ENCODE results near the gene PLSCR5.

The PLSCR5 gene

GRCh38 chr3:146546366-146546965 lies 58.7 kb downstream of the PLSCR5 start:
- intact Hi-C loops (cut with DNase I): no loop called here
- no peak for DNase-seq

- intact Hi-C loops (cut with DNase I): no loop called here
- DNase-seq: no peak
Observed at GRCh38 chr3:146544929-146545528, 60.1 kb downstream of the PLSCR5 start.

- intact Hi-C loops (cut with DNase I): no loop called here
Observed at GRCh38 chr3:146544002-146544928, 60.9 kb downstream of the PLSCR5 start, which contains the start of gene PLSCR1. Gene PLSCR1, minus strand, starts transcription at chr3:146544607. Its CDS starts 8,055 bp downstream, at chr3:146536552.

DNA sequence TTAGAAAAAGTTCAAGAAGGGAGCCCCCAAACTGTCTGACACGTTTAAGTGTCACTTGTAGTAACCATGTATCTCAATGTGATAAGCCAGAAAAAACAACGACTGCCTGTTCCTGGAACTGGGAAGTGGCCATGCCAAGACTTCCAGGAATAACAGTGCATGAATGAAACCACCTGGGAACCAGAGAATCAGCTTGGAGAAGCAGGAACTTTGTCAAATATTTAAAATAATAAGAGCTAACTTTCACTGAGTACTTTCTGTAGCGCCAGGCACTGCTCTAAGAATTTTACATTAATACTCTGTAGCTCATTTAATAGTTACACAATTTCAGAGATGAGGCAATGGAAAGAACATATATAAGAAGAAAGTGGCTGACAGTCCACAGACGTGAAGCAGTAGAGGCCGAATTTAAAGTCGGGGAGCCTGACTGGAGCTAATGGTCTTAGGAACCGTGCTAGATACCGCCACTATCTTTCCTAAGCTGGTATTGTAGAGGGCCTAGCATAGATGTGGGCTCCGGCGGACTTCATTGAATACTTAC lies 61.6 kb downstream of the PLSCR5 start:
- DNase-seq: peak in 1 of 10 donors; percentile 47
- intact Hi-C loops (cut with DNase I): no loop called here

More at GRCh38 chr3:146544002-146544928, 60.9 kb downstream of the PLSCR5 start, which contains the start of gene PLSCR1:
- peak; percentile 28 to 95 (median 62) for DNase-seq

GRCh38 chr3:146542978-146543377 lies 62.2 kb downstream of the PLSCR5 start:
- intact Hi-C loops (cut with DNase I): no loop called here
- no peak for DNase-seq

DNA sequence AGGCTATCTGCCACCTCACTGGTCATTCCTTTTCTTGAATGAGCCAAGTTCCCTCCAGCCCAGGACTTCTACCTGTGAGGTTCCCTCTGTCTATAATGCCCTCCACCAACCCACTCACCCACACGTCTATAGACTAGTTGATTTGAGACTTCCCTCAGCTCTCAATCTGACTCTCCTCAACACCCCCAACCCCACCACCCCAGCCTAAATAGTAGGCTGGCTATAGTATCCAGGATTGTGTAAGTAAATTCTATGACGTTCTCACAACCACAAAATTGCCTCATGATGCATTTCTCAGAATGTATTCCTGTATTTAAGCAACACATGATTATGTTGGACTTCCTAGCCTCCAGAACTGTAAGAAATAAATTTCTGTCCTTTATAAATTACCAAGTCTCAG lies 63.0 kb downstream of the PLSCR5 start:
- intact Hi-C loops (cut with DNase I): no loop called here
- no peak for DNase-seq

DNA sequence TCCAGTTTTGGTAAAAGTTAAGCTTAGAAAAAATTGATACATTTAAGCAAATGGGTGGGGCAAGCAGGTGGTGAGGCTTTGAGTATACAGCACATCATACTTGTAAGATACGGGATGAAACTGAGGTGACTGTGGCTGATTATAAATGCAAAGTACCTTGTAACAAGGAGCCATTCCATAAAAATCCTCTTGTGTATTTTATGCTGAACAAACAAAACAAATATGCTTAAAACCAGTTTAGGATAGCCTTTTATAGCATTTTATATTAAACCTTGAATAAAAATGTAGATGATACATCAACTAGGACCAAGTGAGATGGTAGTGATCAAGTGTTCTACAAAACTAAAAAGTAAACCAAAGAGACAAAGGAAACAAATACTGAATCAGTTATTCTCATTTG lies 64.2 kb downstream of the PLSCR5 start:
- intact Hi-C loops (cut with DNase I): no loop called here

DNA sequence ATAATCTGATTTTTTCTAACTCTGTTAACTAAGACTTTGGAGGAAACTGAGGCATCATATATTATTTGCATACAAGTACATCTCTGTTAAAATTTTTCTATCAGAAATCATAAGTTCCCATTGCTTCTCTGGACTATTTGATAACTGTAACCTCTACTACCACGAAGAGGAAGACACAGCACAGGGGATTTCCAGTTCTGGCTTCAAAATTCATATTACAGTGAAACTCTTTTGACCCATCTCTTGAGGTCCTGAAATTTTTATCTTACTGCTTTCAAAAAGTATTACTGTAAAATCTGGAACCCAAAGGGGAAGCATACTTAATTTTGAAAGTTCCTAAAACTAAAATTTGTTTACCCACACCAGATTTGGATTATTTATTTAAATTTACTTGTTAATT lies 64.9 kb downstream of the PLSCR5 start:
- intact Hi-C loops (cut with DNase I): no loop called here
- no peak for DNase-seq

More for the DNA sequence above, 64.2 kb downstream of the PLSCR5 start:
- no peak for DNase-seq

GRCh38 chr3:146539315-146539714 lies 65.8 kb downstream of the PLSCR5 start:
- no peak for DNase-seq
- intact Hi-C loops (cut with DNase I): no loop called here

DNA sequence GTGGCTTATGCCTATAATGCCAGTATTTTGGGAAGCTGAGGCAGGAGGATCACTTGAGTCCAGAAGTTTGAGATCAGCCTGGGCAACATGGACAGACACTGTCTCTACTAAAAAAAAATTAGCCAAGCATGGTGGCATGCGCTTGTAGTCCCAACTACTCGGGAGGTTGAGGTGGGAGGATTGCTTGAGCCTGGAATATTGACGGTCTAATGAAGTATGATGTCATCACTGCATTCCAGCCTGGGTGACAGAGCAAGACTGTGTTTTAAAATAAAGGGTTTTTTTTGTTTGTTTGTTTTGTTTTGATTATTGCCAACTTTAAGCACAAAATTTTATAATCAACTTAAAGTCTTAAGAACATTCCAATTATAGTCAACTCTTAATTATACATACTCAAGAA lies 67.5 kb downstream of the PLSCR5 start:
- DNase-seq: no peak
- intact Hi-C loops (cut with DNase I): no loop called here

GRCh38 chr3:146536681-146537080 lies 68.5 kb downstream of the PLSCR5 start:
- intact Hi-C loops (cut with DNase I): no loop called here
- DNase-seq: no peak
